ENCODE results near the gene ZNF112. TPM values are rescaled to one million over a fixed set of nuclear protein-coding genes. Genes with fewer than 3 reads are reported as not detected.
A peak's percentile ranks its signal among the peaks of the same experiment; 100 is the strongest.

Gene ZNF112
- total RNA-seq, 1 experiment from 2014 or later = 2.6 TPM

GRCh38 chr19:44305457-44305856 lies 51.0 kb downstream of the ZNF112 start:
- peak overlapping the region; percentile 68 for H3K4me3 ChIP-seq

GRCh38 chr19:44304659-44305193 lies 51.8 kb downstream of the ZNF112 start, which contains the start of gene ZNF235:
Gene ZNF235, minus strand, starts transcription at chr19:44305025. Its CDS starts 1,621 bp downstream, at chr19:44303404.
- Histone ChIP-seq H3K36me3 (no peaks in the 10 kb centered on the region), H3K9me3 (peaks cover 4% of the 10 kb centered on the region; the same call in 1 of the 2 replicates), H3K27me3 (no peaks in the 10 kb centered on the region), H3K4me3 (peak within 1 kb of the TSS; percentile 68)
- peak; percentile 99 for DNase-seq

More at GRCh38 chr19:44305457-44305856, 51.0 kb downstream of the ZNF112 start:
- no peaks in the 10 kb centered on the region for H3K27me3 ChIP-seq
- no peaks in the 10 kb centered on the region for H3K36me3 ChIP-seq
- peaks cover 4% of the 10 kb centered on the region; the same call in 1 of the 2 replicates for H3K9me3 ChIP-seq
- no peak for DNase-seq

DNA sequence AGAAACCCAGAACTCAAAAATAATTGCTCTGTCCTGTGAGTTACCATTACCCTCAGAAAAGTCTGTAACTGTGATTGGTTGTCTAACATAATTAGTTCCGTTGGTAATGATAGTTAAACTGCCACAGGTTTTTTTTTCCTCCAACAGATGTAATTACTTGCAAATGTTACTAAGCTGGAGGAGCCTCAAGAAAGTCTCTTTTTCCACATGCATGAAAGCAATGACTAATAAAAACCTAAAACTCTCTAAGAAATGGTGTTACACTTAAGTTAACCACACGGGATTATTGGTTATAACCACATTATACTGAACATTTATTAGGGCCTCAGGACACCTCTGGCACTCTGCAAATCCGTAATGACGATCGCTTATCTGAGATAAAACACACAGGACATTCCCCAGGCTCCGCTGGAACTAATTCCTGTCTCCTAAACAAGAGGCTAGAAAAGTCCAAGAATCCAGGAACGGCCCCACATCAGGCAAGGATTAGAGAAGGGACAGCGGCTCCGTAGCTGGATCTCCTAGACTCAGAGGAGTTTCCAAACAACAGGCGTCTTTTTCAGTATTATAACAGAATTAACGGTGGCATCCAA lies 52.4 kb downstream of the ZNF112 start:
- Histone ChIP-seq H3K36me3 (no peaks in the 10 kb centered on the region), H3K9me3 (peaks cover 4% of the 10 kb centered on the region; the same call in 1 of the 2 replicates), H3K27me3 (no peaks in the 10 kb centered on the region), H3K4me3 (peak overlapping the region; percentile 68)
- DNase-seq = peak; percentile 23

- Histone ChIP-seq H3K36me3 (no peaks in the 10 kb centered on the region), H3K9me3 (peaks cover 4% of the 10 kb centered on the region; the same call in 1 of the 2 replicates), H3K4me3 (no peak overlapping the region), H3K27me3 (no peaks in the 10 kb centered on the region)
- no peak for DNase-seq
These were observed 53.2 kb downstream of the ZNF112 start for GRCh38 chr19:44303320-44303719.

DNA sequence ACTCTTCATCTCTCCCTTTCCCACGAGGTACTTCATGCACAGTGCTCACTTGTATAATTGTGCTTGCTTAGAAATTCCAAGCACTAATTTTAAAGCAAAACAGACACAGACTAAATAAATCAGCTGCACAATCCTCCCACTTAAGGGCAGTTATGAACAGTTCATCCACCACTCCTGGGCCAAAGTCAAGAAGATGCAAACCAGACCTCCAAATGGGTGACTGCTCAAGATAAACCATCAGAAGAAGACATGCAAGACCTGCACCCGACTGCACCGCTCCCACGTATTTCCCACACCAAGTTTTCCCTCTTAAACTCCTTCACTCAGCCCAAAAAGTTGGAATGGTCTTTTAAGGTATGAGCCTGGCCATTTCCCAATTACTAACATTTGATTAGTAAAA lies 71.5 kb downstream of the ZNF112 start:
- Histone ChIP-seq H3K4me3 (no peak overlapping the region), H3K27me3 (no peaks in the 10 kb centered on the region), H3K36me3 (peaks cover 3% of the 10 kb centered on the region; the same call in 1 of the 2 replicates), H3K9me3 (no peaks in the 10 kb centered on the region)
- DNase-seq = no peak

DNA sequence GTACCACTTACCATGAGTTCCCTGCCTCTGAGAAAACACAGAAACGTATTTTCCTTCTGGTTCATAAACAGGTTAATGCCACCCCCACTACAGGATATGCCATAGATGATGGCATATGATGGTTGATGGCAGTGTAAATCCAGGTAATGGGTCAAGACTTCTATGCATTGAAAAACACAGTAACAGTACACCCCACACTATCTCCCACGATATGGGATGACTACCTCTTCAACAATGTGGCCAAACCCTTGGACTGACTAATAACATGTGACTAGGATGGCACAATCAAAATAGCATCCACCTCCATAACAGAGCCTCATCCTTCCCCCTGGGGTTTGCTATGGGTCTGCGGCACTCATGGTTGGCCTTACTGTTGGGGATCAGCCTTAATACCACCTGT lies 73.6 kb downstream of the ZNF112 start:
- Histone ChIP-seq H3K27me3 (no peaks in the 10 kb centered on the region), H3K9me3 (0 out of 2 replicates have a peak, but pooled peaks cover 4% of the 10 kb centered on the region), H3K4me3 (no peak overlapping the region), H3K36me3 (no peaks in the 10 kb centered on the region)
- no peak for DNase-seq

GRCh38 chr19:44280916-44281315 lies 75.6 kb downstream of the ZNF112 start:
- H3K4me3 ChIP-seq = no peak overlapping the region
- DNase-seq = no peak
- H3K27me3 ChIP-seq = no peaks in the 10 kb centered on the region
- no peaks in the 10 kb centered on the region for H3K36me3 ChIP-seq
- H3K9me3 ChIP-seq = peaks cover 6% of the 10 kb centered on the region; the same call in 1 of the 2 replicates

DNA sequence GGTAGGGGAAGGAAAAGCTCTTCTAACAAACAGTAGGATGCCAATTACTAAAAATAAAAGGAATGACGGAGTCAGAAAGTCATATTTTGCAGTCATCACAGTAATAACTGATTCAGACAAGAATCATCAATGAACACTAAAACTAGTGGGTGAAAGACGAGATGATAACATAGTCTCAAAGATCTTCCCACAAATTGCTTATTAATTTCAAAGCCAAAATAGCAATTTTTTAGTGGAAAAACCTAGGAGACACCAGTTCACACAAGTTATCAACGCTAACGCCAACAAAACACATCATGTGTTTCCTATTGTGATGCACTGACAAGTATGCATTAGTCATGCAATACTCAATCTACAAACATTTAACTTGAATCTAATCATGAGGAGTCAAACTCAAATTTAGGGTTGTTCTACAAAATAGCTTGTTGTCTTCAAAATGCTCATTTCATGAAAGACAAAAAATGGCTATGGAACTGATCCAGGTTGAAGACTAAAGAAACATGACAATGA lies 78.2 kb downstream of the ZNF112 start:
- Histone ChIP-seq H3K27me3 (no peaks in the 10 kb centered on the region), H3K4me3 (no peak overlapping the region), H3K9me3 (peaks cover 9% of the 10 kb centered on the region; the same call in 1 of the 2 replicates), H3K36me3 (no peaks in the 10 kb centered on the region)
- no peak for DNase-seq

- H3K36me3 ChIP-seq = no peaks in the 10 kb centered on the region
- no peaks in the 10 kb centered on the region for H3K27me3 ChIP-seq
- DNase-seq = no peak
- H3K4me3 ChIP-seq = no peak overlapping the region
- peaks cover 9% of the 10 kb centered on the region; the same call in 1 of the 2 replicates for H3K9me3 ChIP-seq
These were observed 79.1 kb downstream of the ZNF112 start for GRCh38 chr19:44277331-44277730.

Other genes starting within 250 kb of the ZNF112 start
- 1.3 and 3.1 TPM in 2 replicates for gene ZNF225, start 243.3 kb downstream of the ZNF112 start, total RNA-seq (2014; rRNA removed; shearing (Covaris generic); ENCODE audit: low replicate concordance)
- 3.9 and 10.0 TPM in 2 replicates for gene ZNF234, start 215.1 kb downstream of the ZNF112 start, total RNA-seq (2014; rRNA removed; shearing (Covaris generic); ENCODE audit: low replicate concordance)
- gene ZNF226, start 191.6 kb downstream of the ZNF112 start, total RNA-seq (2014; rRNA removed; shearing (Covaris generic); ENCODE audit: low replicate concordance) = 8.8 and 12.7 TPM in 2 replicates
- 6.5 and 7.3 TPM in 2 replicates for gene ZNF227, start 144.1 kb downstream of the ZNF112 start, total RNA-seq (2014; rRNA removed; shearing (Covaris generic); ENCODE audit: low replicate concordance)
- 0.43 TPM in 1 of 2 replicates, not detected in the other for gene ZNF233, start 96.8 kb downstream of the ZNF112 start, total RNA-seq (2014; rRNA removed; shearing (Covaris generic); ENCODE audit: low replicate concordance)
- 0.95 and 2.3 TPM in 2 replicates for gene ZNF235, start 51.7 kb downstream of the ZNF112 start, total RNA-seq (2014; rRNA removed; shearing (Covaris generic); ENCODE audit: low replicate concordance)
- gene ZNF285, start 44.9 kb upstream of the ZNF112 start, total RNA-seq (2014; rRNA removed; shearing (Covaris generic); ENCODE audit: low replicate concordance) = 1.1 and 3.2 TPM in 2 replicates
- gene ZNF229, start 91.8 kb upstream of the ZNF112 start, total RNA-seq (2014; rRNA removed; shearing (Covaris generic); ENCODE audit: low replicate concordance) = not detected in 2 replicates
- 4.4 and 11.7 TPM in 2 replicates for gene ZNF180, start 143.8 kb upstream of the ZNF112 start, total RNA-seq (2014; rRNA removed; shearing (Covaris generic); ENCODE audit: low replicate concordance)
- not detected in 2 replicates for gene CEACAM20, start 173.0 kb upstream of the ZNF112 start, total RNA-seq (2014; rRNA removed; shearing (Covaris generic); ENCODE audit: low replicate concordance)

All from MG63 (cell line).